ENCODE data around the gene TARS3.

Gene TARS3

GRCh38 chr15:101698314-101698713 lies 26.0 kb downstream of the TARS3 start:
- no peak for DNase-seq (ENCODE audit: low read depth, low spot score)

- DNase-seq (ENCODE audit: low read depth, low spot score), result no peak
Measured at GRCh38 chr15:101697488-101697887, 26.8 kb downstream of the TARS3 start.

- DNase-seq (ENCODE audit: low read depth, low spot score), result no peak
Measured at GRCh38 chr15:101696829-101697228, 27.4 kb downstream of the TARS3 start.

GRCh38 chr15:101694261-101694660 lies 30.0 kb downstream of the TARS3 start:
- DNase-seq (ENCODE audit: low read depth, low spot score), result no peak

GRCh38 chr15:101692801-101693598 lies 31.3 kb downstream of the TARS3 start:
- DNase-seq (ENCODE audit: low read depth, low spot score), result no peak

- DNase-seq (ENCODE audit: low read depth, low spot score), result no peak
Measured at GRCh38 chr15:101689901-101690300, 34.4 kb downstream of the TARS3 start.

- no peak for DNase-seq (ENCODE audit: low read depth, low spot score)
Measured at GRCh38 chr15:101686718-101687117, 37.6 kb downstream of the TARS3 start.

- no peak for DNase-seq (ENCODE audit: low read depth, low spot score)
Measured at GRCh38 chr15:101684877-101685276, 39.4 kb downstream of the TARS3 start.

- no peak for DNase-seq (ENCODE audit: low read depth, low spot score)
Measured at GRCh38 chr15:101684384-101684783, 39.9 kb downstream of the TARS3 start.

- DNase-seq (ENCODE audit: low read depth, low spot score), result no peak
Measured at GRCh38 chr15:101679806-101680205, 44.5 kb downstream of the TARS3 start.

GRCh38 chr15:101676921-101677329 lies 47.3 kb downstream of the TARS3 start:
- DNase-seq (ENCODE audit: low read depth, low spot score), result no peak

GRCh38 chr15:101675796-101676582 lies 48.3 kb downstream of the TARS3 start:
- no peak for DNase-seq (ENCODE audit: low read depth, low spot score)

GRCh38 chr15:101675015-101675414 lies 49.3 kb downstream of the TARS3 start:
- no peak for DNase-seq (ENCODE audit: low read depth, low spot score)

GRCh38 chr15:101672298-101672697 lies 52.0 kb downstream of the TARS3 start:
- no peak for DNase-seq (ENCODE audit: low read depth, low spot score)

GRCh38 chr15:101669744-101670143 lies 54.5 kb downstream of the TARS3 start:
- no peak for DNase-seq (ENCODE audit: low read depth, low spot score)

GRCh38 chr15:101667881-101668280 lies 56.4 kb downstream of the TARS3 start:
- DNase-seq (ENCODE audit: low read depth, low spot score), result no peak

GRCh38 chr15:101664303-101664913 lies 59.9 kb downstream of the TARS3 start:
- no peak for DNase-seq (ENCODE audit: low read depth, low spot score)

- no peak for DNase-seq (ENCODE audit: low read depth, low spot score)
Measured at GRCh38 chr15:101662203-101662602, 62.1 kb downstream of the TARS3 start.

- DNase-seq (ENCODE audit: low read depth, low spot score), result no peak
Measured at GRCh38 chr15:101660005-101660404, 64.3 kb downstream of the TARS3 start.

- no peak for DNase-seq (ENCODE audit: low read depth, low spot score)
Measured at GRCh38 chr15:101657968-101658784, 66.1 kb downstream of the TARS3 start.

GRCh38 chr15:101657171-101657570 lies 67.1 kb downstream of the TARS3 start:
- DNase-seq (ENCODE audit: low read depth, low spot score), result no peak

Measured in iPS DF 19.7 (cell line).